HG03097 (cell line): ENCODE results near the gene SMAP1.
A peak's percentile ranks its signal among the peaks of the same experiment; 100 is the strongest.

Experiments used
- ATAC-seq: cut with Tn5 transposase; IDR thresholded peaks from one replicate; pipeline ENCODE4 v1.9.1; 2021; ENCODE audit not compliant: unreplicated experiment, low FRiP score

The SMAP1 gene

DNA sequence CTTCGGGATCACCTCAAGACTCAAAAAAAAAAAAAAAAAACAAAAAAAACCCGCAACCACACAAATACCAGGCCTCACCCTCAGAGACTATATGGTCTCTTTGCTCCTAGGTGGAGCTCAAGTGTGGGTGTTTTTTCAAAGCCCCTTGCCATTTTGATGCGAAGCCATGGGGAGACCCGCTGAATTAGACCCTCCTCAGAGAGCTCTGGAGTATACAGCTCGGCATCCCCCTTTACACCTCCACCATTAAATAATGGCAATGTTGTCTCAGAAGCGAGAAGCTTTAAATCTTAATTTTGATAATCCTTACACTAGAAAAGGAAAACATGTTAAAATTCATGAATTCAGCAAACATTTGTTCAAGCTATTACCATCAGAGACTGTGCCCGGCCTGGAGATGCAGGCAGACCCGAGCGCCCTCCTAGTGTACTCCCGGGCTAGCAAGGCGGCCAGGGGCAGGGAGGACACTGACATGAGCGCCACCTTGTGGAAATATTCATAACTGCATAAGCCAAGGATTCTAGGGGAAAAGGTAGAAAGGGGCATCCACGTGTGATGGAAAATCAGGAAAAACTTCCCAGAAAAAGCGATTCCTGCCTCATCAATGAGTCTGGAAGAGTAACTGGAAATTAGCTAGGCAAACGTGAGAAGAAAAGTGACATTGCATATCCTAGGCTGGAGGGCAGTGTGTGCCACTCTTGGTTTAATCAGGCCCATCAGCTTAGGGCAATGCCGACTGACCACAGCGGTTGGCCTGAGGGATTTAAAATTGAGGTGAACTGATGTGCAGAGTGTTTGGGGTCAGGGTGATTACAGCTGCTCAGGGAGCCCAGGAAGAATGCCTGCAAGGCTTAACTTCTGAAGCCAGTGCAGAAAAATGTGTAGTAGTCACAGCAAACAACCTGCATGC is 216.6 kb downstream of the SMAP1 start:
- ATAC-seq: peak; percentile 74

DNA sequence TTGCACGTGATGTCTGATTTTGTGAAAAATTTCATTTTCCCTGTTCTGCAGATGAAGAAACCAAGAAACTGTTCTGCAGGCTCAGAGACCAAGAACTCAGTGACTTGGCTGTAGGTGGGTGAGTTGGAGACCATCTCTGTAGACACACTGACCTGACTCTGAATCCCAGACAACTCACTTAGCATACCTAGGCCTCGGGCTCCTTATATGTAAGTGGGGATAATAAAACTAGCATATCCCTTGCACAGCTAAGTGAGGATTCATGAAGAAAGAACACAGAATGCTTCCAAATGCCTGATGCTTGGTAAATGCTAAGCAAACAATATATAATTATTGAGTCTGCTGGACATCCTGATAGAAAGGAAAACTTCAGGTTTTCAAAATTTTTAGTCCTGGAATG is 218.4 kb downstream of the SMAP1 start:
- ATAC-seq: no peak

DNA sequence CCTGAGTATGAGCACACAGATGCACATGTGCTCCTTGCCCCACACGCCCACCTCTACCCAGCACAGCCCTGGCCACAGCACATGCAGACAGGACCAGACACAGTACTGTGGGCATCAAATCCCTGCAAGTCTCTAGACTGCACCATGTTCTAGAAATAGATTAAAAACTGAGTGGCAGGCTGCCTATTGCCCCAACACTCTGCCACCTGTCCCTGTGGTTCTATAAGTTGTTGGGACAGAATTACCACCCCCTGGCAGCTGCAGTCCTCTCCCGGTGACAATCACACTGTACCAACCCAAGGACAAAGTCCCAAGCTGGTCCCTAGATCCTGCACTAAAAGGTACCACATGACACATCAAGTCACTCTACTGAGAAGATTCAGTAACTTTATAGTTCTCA is 219.0 kb downstream of the SMAP1 start:
- ATAC-seq: no peak

DNA sequence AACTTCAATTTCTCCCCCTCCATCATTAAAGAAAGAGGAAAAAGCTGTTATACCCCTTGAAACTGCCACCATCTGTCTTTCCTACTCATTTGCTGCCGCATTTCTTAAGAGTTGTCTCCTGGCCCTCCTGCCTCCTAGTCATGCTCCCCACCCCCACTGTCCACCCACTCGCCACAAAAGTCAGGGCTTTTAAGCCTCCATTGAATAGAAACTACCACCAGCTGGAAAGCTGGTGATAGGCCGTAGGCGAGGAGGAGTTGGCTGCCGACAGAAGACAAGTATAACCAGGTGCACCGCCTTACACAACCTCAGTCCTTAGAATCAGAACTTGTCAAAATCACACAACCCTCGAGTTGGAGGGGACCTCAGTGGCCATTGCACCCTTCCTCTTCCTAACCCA is 221.6 kb downstream of the SMAP1 start:
- ATAC-seq: no peak

DNA sequence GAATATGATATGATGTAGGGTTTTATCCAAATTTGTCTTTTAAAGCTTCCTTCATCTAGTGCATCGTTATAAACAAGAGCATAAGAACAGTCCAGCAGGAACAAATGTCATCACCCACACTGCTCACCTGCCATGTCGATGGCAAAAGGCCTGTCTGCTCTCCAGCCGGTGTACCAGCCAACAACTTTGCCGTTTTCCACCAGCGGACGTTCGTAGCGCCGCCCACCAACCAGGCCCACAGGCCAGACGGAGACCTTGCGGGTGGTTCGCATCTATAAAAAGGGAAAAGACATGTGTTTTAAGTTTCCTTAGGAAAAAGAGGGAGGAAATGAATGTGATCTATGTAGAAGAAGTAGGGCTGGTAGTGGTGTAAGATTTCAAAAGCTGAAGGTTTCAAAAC is 226.3 kb downstream of the SMAP1 start:
- ATAC-seq: no peak

DNA sequence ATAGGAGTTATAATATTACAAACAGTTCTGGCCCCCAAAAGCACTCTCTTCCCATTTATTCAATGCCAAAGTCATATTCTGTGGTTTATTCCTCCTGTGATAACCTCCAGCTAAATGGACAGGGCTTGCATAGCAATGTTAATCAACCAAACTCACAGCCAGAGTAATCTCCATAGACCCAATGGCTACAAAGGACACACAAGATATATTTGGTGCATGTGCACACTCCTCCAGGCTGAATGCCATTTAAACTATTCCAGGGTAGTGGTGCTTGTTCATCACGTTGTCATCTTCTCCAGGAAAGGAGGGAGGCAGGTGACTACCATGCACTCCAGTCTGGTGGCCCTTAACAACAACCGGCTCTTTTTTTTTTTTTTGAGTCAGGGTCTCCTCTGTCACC is 232.4 kb downstream of the SMAP1 start:
- ATAC-seq: no peak

DNA sequence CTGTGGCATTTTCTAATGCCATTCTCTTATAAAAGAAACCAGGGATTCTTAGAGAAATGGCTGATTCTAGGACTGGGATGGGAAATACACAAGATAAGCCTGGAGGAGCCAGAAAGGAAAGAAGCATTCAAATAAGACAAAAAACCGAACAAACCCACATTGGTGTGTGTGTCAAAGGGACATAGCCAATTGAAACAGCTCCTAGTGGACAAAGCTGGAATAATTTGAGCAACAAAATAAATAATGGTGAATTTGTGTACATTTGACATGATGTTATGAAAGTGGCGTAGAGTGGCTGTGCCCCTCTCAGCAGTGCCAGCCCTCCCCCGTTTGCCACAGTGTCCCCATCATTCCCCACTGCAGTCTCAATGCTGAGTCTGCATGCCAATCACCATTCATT is 233.6 kb downstream of the SMAP1 start:
- ATAC-seq: no peak

DNA sequence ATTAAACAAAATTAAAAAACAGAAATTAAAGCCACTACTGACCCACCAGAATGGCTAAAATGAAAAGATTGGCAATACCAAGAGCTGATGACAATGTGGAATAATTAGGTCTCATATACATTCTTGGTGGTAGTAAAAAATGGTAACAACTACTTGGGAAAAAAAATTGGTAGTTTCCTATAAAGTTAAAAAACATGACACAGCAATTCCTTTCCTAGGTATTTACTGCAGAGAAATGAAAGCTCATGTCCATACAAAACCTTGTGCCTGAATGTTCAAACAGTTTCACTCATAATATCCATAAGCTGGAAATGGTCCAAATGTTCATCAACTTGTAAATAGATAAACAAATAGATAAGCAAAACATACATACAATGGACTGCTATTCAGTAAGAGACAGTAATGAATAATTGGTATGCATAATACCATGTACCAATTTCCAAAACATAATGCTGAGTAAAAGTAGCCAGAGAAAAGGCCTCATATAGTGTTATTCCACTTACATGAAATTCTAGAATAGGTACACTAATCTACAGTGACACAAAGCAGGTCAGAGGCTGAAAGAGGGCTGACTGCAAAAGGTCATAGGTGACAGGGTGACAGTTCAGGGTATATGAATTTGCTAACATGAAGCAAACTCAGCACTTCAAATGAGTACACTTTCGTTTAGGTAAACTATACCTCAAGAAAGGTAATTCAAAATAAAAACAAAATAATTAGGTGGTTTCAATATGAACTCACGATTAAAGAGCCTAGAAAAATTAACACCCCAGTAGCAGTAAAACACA is 236.2 kb downstream of the SMAP1 start:
- no peak for ATAC-seq

DNA sequence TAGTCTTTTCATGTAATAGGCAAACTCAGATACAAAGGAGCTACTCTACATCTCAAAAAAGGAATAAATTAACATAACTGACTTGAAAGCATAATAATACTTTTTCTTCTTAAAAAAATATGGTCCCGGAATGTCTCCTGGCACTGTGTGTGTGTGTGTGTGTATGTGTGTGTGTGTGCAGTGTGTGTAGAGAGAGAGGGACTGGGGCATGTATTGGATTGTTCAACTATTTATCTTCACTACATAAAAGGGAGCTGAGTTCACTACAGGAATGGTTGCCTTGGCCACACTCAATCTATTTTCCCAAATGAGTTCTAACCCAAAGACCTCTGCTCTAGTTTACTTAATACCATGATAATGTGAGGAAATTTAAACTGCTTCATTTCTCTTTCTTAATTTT is 238.1 kb downstream of the SMAP1 start:
- no peak for ATAC-seq
